Tibial artery (tissue), 4 donors: ENCODE measurements around the gene SUSD5.
A peak's percentile ranks its signal among the peaks of the same experiment; 100 is the strongest.

Experiments
- DNase-seq, 2 donors: peaks; one replicate each; pipeline ENCODE4 v3.0.0-alpha.2; 2019
- H3K27ac ChIP-seq, 2 donors: fragments of 200-600 bp; sonication (generic) in 1 of 2; 1 replicate in 1 of 2; 2 replicates in 1 of 2; pipeline ENCODE4 v1.5.1; 2018 to 2019; ENCODE audit warnings: mild to moderate bottlenecking in 1 of 2
- H3K27me3 ChIP-seq, 2 donors: fragments of 200-600 bp; sonication (generic) in 1 of 2; one replicate each; pipeline versions ENCODE4 v1.5.1 to v1.6.0; 2016 to 2019
- H3K36me3 ChIP-seq, 3 donors: fragments of 200-600 bp; sonication (generic) in 2 of 3; one replicate each; pipeline ENCODE4 v1.5.1; 2016 to 2019; ENCODE audit warnings: mild to moderate bottlenecking in 2 of 3
- H3K4me1 ChIP-seq, 4 donors: fragments of 200-600 bp; sonication (generic) in 2 of 4; 1 replicate in 3 of 4; 2 replicates in 1 of 4; pipeline ENCODE4 v1.5.1; 2016 to 2019
- H3K4me3 ChIP-seq, 2 donors: fragments of 200-600 bp; sonication (generic) in 1 of 2; 1 replicate in 1 of 2; 2 replicates in 1 of 2; pipeline ENCODE4 v1.5.1; 2018 to 2019; ENCODE audit warnings: mild to moderate bottlenecking in 2 of 2
- H3K9me3 ChIP-seq, 3 donors: fragments of 200-600 bp; sonication (generic) in 1 of 3; one replicate each; pipeline ENCODE4 v1.5.1; 2016 to 2019
- CTCF ChIP-seq, 2 experiments: fragments of 200-600 bp in 1 of 2; fragments of 450-650 bp in 1 of 2; IDR thresholded peaks; one replicate each; pipeline ENCODE4 v1.5.1; 2017 to 2019; ENCODE audit warnings: antibody characterized with exemption in 2 of 2, mild to moderate bottlenecking in 1 of 2, moderate library complexity in 1 of 2
- intact Hi-C: fragments of 100-400 bp; cut with DNase I; formaldehyde crosslinking; loops from one replicate; pipeline ENCODE4 v1.15.0; 2023; ENCODE audit warnings: low total_unique reads

Gene SUSD5

GRCh38 chr3:33128706-33129105 is 89.9 kb downstream of the SUSD5 start:
- H3K36me3 ChIP-seq, result peaks cover 50 to 73% (median 63%) of the 10 kb centered on the region in 3 donors

GRCh38 chr3:33125840-33126239 is 92.8 kb downstream of the SUSD5 start:
- Histone ChIP-seq H3K27ac (no peak overlapping the region), H3K9me3 (no peaks in the 10 kb centered on the region), H3K36me3 (peaks cover 32 to 77% (median 59%) of the 10 kb centered on the region in 3 donors), H3K27me3 (no peaks in the 10 kb centered on the region), H3K4me1 (no peaks in the 10 kb centered on the region), H3K4me3 (no peak overlapping the region)
- TF ChIP-seq CTCF (IDR thresholded peaks at IDR 0.05), result no peak
- intact Hi-C loops, result no loop called here
- DNase-seq, result no peak

More at GRCh38 chr3:33128706-33129105, 89.9 kb downstream of the SUSD5 start:
- intact Hi-C loops, result no loop called here
- no peak for TF ChIP-seq CTCF (IDR thresholded peaks at IDR 0.05)
- Histone ChIP-seq H3K9me3 (no peaks in the 10 kb centered on the region), H3K4me3 (no peak overlapping the region), H3K27ac (peak overlapping the region in 1 of 2 donors; percentile 37), H3K4me1 (peaks cover 0 to 11% (median 0%) of the 10 kb centered on the region in 4 donors), H3K27me3 (no peaks in the 10 kb centered on the region)
- no peak for DNase-seq

- Histone ChIP-seq H3K27me3 (no peaks in the 10 kb centered on the region), H3K36me3 (peaks cover 29 to 73% (median 56%) of the 10 kb centered on the region in 3 donors), H3K4me1 (peaks cover 0 to 3% (median 3%) of the 10 kb centered on the region in 4 donors), H3K4me3 (no peak overlapping the region), H3K9me3 (no peaks in the 10 kb centered on the region), H3K27ac (no peak overlapping the region)
- intact Hi-C loops, result no loop called here
- no peak for DNase-seq
- no peak for TF ChIP-seq CTCF (IDR thresholded peaks at IDR 0.05)
These were observed 94.0 kb downstream of the SUSD5 start for GRCh38 chr3:33124638-33125037.

- TF ChIP-seq CTCF (IDR thresholded peaks at IDR 0.05), result no peak
- Histone ChIP-seq H3K36me3 (peaks cover 29 to 81% (median 56%) of the 10 kb centered on the region in 3 donors), H3K4me1 (peaks cover 0 to 20% (median 11%) of the 10 kb centered on the region in 4 donors), H3K9me3 (no peaks in the 10 kb centered on the region), H3K27ac (no peak overlapping the region), H3K4me3 (no peak overlapping the region), H3K27me3 (no peaks in the 10 kb centered on the region)
- intact Hi-C loops, result no loop called here
- no peak for DNase-seq
These were observed 95.6 kb downstream of the SUSD5 start for GRCh38 chr3:33122991-33123390.

- TF ChIP-seq CTCF (IDR thresholded peaks at IDR 0.05), result no peak
- Histone ChIP-seq H3K36me3 (peaks cover 14 to 55% (median 31%) of the 10 kb centered on the region in 3 donors), H3K4me3 (no peak overlapping the region), H3K9me3 (no peaks in the 10 kb centered on the region), H3K4me1 (peaks cover 0 to 45% (median 24%) of the 10 kb centered on the region in 4 donors), H3K27me3 (no peaks in the 10 kb centered on the region), H3K27ac (peak overlapping the region; percentile 17 to 49)
- peak in 1 of 2 donors; percentile 49 for DNase-seq
- intact Hi-C loops, result no loop called here
These were observed 98.7 kb downstream of the SUSD5 start for GRCh38 chr3:33119891-33120290.

- H3K27ac ChIP-seq, result peak overlapping the region; percentile 18 to 94
- H3K4me1 ChIP-seq, result peaks cover 0 to 51% (median 28%) of the 10 kb centered on the region in 4 donors
These were observed 101.1 kb downstream of the SUSD5 start for GRCh38 chr3:33117461-33117860.

More at GRCh38 chr3:33117461-33117860, 101.1 kb downstream of the SUSD5 start:
- Histone ChIP-seq H3K36me3 (peaks cover 6 to 35% (median 17%) of the 10 kb centered on the region in 3 donors), H3K9me3 (no peaks in the 10 kb centered on the region), H3K27me3 (no peaks in the 10 kb centered on the region), H3K4me3 (no peak overlapping the region)
- intact Hi-C loops, result no loop called here
- DNase-seq, result no peak
- no peak for TF ChIP-seq CTCF (IDR thresholded peaks at IDR 0.05)
